ENCODE results near the gene PTH2.
"Not testable (repeated sequence)": the region's sequence is repeated elsewhere in the genome, so short reads cannot be mapped to it uniquely, and the experiment has no call there.

Gene PTH2

GRCh38 chr19:49378512-49378911 lies 44.7 kb downstream of the PTH2 start:
- no peak for DNase-seq (ENCODE audit: low read depth)

GRCh38 chr19:49374665-49375434 lies 48.4 kb downstream of the PTH2 start:
- DNase-seq (ENCODE audit: low read depth), result no peak

GRCh38 chr19:49373174-49373573 lies 50.1 kb downstream of the PTH2 start:
- DNase-seq (ENCODE audit: low read depth), result not testable (repeated sequence)

Measured in activated gamma-delta T cell treated with anti-CD3 and anti-CD28 coated beads, Interleukin-2, amount 50 U/mL, for 16 hours (primary cell).